Loucy (cell line): ENCODE results near the gene FAM210A.

Experiments used
- H2AFZ ChIP-seq: fragments of 200-600 bp; sonication (generic); 2 replicates; pipeline ENCODE4 v1.6.0; 2016; ENCODE audit warnings: antibody characterized with exemption, mild to moderate bottlenecking, low read length, moderate library complexity
- H3F3A ChIP-seq: fragments of 200-600 bp; 2 replicates; pipeline ENCODE4 v1.6.0; 2016; ENCODE audit warnings: antibody characterized with exemption, low read depth, mild to moderate bottlenecking
- H3K27me3 ChIP-seq: fragments of 200-600 bp; sonication (generic); 2 replicates; pipeline ENCODE4 v1.6.1; 2014; ENCODE audit warnings: low read length, mild to moderate bottlenecking; ENCODE audit not compliant: insufficient read depth, poor library complexity, severe bottlenecking
- H3K36me3 ChIP-seq: fragments of 200-600 bp; sonication (generic); 2 replicates; pipeline ENCODE4 v1.6.1; 2016; ENCODE audit warnings: low read length; ENCODE audit not compliant: insufficient read depth
- H3K4me1 ChIP-seq: fragments of 200-600 bp; sonication (generic); 2 replicates; pipeline ENCODE4 v1.5.1; 2014; ENCODE audit warnings: low read length, mild to moderate bottlenecking; ENCODE audit not compliant: insufficient read depth, poor library complexity, severe bottlenecking
- H3K4me2 ChIP-seq: fragments of 200-600 bp; sonication (generic); 2 replicates; pipeline ENCODE4 v1.6.0; 2014; ENCODE audit warnings: antibody characterized with exemption, low read length, low read depth, mild to moderate bottlenecking; ENCODE audit not compliant: poor library complexity, severe bottlenecking
- H3K4me3 ChIP-seq: fragments of 200-600 bp; sonication (generic); 2 replicates; pipeline ENCODE4 v1.5.1; 2014; ENCODE audit warnings: low read length, mild to moderate bottlenecking, mixed read lengths; ENCODE audit not compliant: poor library complexity, severe bottlenecking
- H3K79me2 ChIP-seq: fragments of 200-600 bp; sonication (generic); 2 replicates; pipeline ENCODE4 v1.6.1; 2014; ENCODE audit warnings: low read length; ENCODE audit not compliant: insufficient read depth
- H3K9ac ChIP-seq: fragments of 200-600 bp; sonication (generic); 2 replicates; pipeline ENCODE4 v1.6.0; 2014; ENCODE audit warnings: mild to moderate bottlenecking, low read depth, low read length, moderate library complexity; ENCODE audit not compliant: poor library complexity, severe bottlenecking
- H3K9me2 ChIP-seq: fragments of 200-600 bp; sonication (generic); replicated peaks from 2 replicates; pipeline ENCODE4 v1.6.1; 2016; ENCODE audit warnings: low read depth, low read length, mixed read lengths
- H3K9me3 ChIP-seq: fragments of 200-600 bp; sonication (generic); 2 replicates; pipeline ENCODE4 v1.6.1; 2014; ENCODE audit warnings: mild to moderate bottlenecking, antibody characterized with exemption, low read length, low read depth; ENCODE audit not compliant: insufficient read depth
- H4K20me1 ChIP-seq: fragments of 200-600 bp; sonication (generic); 2 replicates; pipeline ENCODE4 v1.6.0; 2014; ENCODE audit warnings: antibody characterized with exemption, low read length, mild to moderate bottlenecking; ENCODE audit not compliant: insufficient read depth, poor library complexity, severe bottlenecking
- EZH2phosphoT487 ChIP-seq: fragments of 200-600 bp; IDR thresholded peaks from 2 replicates; pipeline ENCODE4 v1.6.1; 2018; ENCODE audit warnings: antibody characterized with exemption, mild to moderate bottlenecking, moderate library complexity, borderline replicate concordance
- TF ChIP-seq, protein P1 (sequence below): fragments of 200-600 bp; sonication (generic); conservative IDR thresholded peaks from 2 replicates; pipeline ENCODE4 v1.5.1; 2014; ENCODE audit warnings: mild to moderate bottlenecking, antibody characterized with exemption, low read length

Gene FAM210A

DNA sequence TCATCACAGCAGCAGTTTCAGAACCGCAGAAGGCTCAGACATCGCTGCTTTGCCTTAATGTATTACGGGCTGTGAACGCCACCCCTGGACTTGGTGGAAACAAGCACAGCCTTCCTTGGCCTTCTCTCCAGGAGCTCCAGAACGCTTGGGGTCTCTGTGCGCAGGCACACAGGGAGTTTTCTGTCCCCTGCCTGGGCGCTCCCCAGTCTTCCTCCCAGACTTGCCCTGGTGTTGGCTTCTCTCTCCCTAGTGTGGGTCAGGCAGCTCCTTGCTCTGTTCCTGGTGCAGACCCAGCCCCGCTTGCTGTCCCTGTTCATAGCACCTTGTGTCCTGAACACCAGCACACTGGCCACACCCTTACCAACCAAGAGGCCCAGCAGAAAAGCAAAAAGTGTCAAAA, 103.6 kb downstream of the FAM210A start:
- Histone ChIP-seq H3K9me2 (no peaks in the 10 kb centered on the region), H3K36me3 (peaks cover 51% of the 10 kb centered on the region; the same call in 1 of the 2 replicates), H3K27me3 (no peaks in the 10 kb centered on the region)

GRCh38 chr18:13621886-13622619, 104.3 kb downstream of the FAM210A start:
- Histone ChIP-seq H3K79me2 (peaks cover 96% of the 10 kb centered on the region), H3K4me2 (no peak overlapping the region), H3F3A (no peaks in the 10 kb centered on the region), H4K20me1 (peaks cover 4% of the 10 kb centered on the region), H3K4me3 (no peak overlapping the region), H3K9me2 (no peaks in the 10 kb centered on the region), H2AFZ (no peak overlapping the region), H3K4me1 (peaks cover 30% of the 10 kb centered on the region), H3K9ac (no peak overlapping the region), H3K36me3 (peaks cover 51% of the 10 kb centered on the region; the same call in 1 of the 2 replicates), H3K27me3 (no peaks in the 10 kb centered on the region), H3K9me3 (no peaks in the 10 kb centered on the region)
- TF ChIP-seq, protein P1, sequence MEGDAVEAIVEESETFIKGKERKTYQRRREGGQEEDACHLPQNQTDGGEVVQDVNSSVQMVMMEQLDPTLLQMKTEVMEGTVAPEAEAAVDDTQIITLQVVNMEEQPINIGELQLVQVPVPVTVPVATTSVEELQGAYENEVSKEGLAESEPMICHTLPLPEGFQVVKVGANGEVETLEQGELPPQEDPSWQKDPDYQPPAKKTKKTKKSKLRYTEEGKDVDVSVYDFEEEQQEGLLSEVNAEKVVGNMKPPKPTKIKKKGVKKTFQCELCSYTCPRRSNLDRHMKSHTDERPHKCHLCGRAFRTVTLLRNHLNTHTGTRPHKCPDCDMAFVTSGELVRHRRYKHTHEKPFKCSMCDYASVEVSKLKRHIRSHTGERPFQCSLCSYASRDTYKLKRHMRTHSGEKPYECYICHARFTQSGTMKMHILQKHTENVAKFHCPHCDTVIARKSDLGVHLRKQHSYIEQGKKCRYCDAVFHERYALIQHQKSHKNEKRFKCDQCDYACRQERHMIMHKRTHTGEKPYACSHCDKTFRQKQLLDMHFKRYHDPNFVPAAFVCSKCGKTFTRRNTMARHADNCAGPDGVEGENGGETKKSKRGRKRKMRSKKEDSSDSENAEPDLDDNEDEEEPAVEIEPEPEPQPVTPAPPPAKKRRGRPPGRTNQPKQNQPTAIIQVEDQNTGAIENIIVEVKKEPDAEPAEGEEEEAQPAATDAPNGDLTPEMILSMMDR = no peak
- no peak for TF ChIP-seq EZH2phosphoT487

More for the DNA sequence above, 103.6 kb downstream of the FAM210A start:
- no peak overlapping the region for H3K4me2 ChIP-seq
- no peak overlapping the region for H2AFZ ChIP-seq
- TF ChIP-seq, protein P1 = no peak
- no peak for TF ChIP-seq EZH2phosphoT487
- H3K4me1 ChIP-seq = peaks cover 27% of the 10 kb centered on the region
- H4K20me1 ChIP-seq = peaks cover 4% of the 10 kb centered on the region
- H3K9me3 ChIP-seq = no peaks in the 10 kb centered on the region
- H3K4me3 ChIP-seq = no peak overlapping the region
- H3K9ac ChIP-seq = no peak overlapping the region
- no peaks in the 10 kb centered on the region for H3F3A ChIP-seq
- H3K79me2 ChIP-seq = peaks cover 96% of the 10 kb centered on the region

DNA sequence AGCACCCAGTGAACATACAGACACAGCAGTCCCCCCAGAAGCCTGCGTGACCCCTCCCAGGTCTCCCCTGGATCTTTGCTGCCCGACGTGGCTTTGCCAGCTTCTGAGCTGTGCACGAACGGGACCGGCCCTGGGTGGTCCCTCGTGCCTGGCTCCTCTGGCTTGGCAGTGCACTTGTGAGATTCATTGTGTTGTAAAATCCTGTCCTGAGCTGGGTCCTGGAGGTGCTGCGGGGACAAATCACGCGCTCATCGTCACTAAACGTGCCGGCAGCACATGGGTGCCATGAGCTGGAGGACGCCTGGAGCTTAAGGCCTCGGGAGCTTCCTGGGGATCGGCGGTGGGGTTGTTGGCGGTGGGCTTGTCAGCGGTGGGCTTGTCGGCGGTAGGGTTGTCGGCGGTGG, 104.9 kb downstream of the FAM210A start:
- no peak overlapping the region for H3K9ac ChIP-seq
- no peaks in the 10 kb centered on the region for H3F3A ChIP-seq
- H3K79me2 ChIP-seq = peaks cover 96% of the 10 kb centered on the region
- TF ChIP-seq, protein P1 = no peak
- no peak overlapping the region for H2AFZ ChIP-seq
- no peaks in the 10 kb centered on the region for H3K9me2 ChIP-seq
- H3K4me3 ChIP-seq = no peak overlapping the region
- H3K27me3 ChIP-seq = no peaks in the 10 kb centered on the region
- peaks cover 36% of the 10 kb centered on the region for H3K4me1 ChIP-seq
- no peak overlapping the region for H3K4me2 ChIP-seq
- peaks cover 48% of the 10 kb centered on the region; the same call in 1 of the 2 replicates for H3K36me3 ChIP-seq
- peaks cover 7% of the 10 kb centered on the region for H4K20me1 ChIP-seq
- no peaks in the 10 kb centered on the region for H3K9me3 ChIP-seq
